ENCODE results near the gene DAAM1. TPM values are rescaled to one million over a fixed set of nuclear protein-coding genes. Genes with fewer than 3 reads are reported as not detected.

Gene DAAM1
- total RNA-seq, 1 donor from 2014 or later = 52.5 TPM

- no peak for DNase-seq (ENCODE audit: low spot score)
Measured at GRCh38 chr14:59254146-59254910, 65.9 kb downstream of the DAAM1 start.

GRCh38 chr14:59254911-59255545 lies 66.6 kb downstream of the DAAM1 start:
- no peak for DNase-seq (ENCODE audit: low spot score)

- no peak for DNase-seq (ENCODE audit: low spot score)
Measured at GRCh38 chr14:59256331-59256730, 67.9 kb downstream of the DAAM1 start.

GRCh38 chr14:59261334-59261733 lies 72.9 kb downstream of the DAAM1 start:
- DNase-seq (ENCODE audit: low spot score) = no peak

GRCh38 chr14:59262717-59263454 lies 74.4 kb downstream of the DAAM1 start:
- no peak for DNase-seq (ENCODE audit: low spot score)

GRCh38 chr14:59265808-59266207 lies 77.3 kb downstream of the DAAM1 start:
- DNase-seq (ENCODE audit: low spot score) = no peak

GRCh38 chr14:59267046-59267445 lies 78.6 kb downstream of the DAAM1 start:
- DNase-seq (ENCODE audit: low spot score) = no peak

- DNase-seq (ENCODE audit: low spot score) = no peak
Measured at GRCh38 chr14:59268011-59268410, 79.5 kb downstream of the DAAM1 start.

- DNase-seq (ENCODE audit: low spot score) = no peak
Measured at GRCh38 chr14:59268858-59269257, 80.4 kb downstream of the DAAM1 start.

GRCh38 chr14:59269466-59269865 lies 81.0 kb downstream of the DAAM1 start:
- DNase-seq (ENCODE audit: low spot score) = no peak

- DNase-seq (ENCODE audit: low spot score) = no peak
Measured at GRCh38 chr14:59271256-59271655, 82.8 kb downstream of the DAAM1 start.

- DNase-seq (ENCODE audit: low spot score) = no peak
Measured at GRCh38 chr14:59271734-59272133, 83.3 kb downstream of the DAAM1 start.

GRCh38 chr14:59272633-59273032 lies 84.2 kb downstream of the DAAM1 start:
- no peak for DNase-seq (ENCODE audit: low spot score)

GRCh38 chr14:59273737-59274136 lies 85.3 kb downstream of the DAAM1 start:
- no peak for DNase-seq (ENCODE audit: low spot score)

GRCh38 chr14:59274991-59275391 lies 86.5 kb downstream of the DAAM1 start:
- no peak for DNase-seq (ENCODE audit: low spot score)

GRCh38 chr14:59275668-59276067 lies 87.2 kb downstream of the DAAM1 start:
- DNase-seq (ENCODE audit: low spot score) = no peak

- DNase-seq (ENCODE audit: low spot score) = no peak
Measured at GRCh38 chr14:59276235-59276634, 87.8 kb downstream of the DAAM1 start.

GRCh38 chr14:59277659-59278058 lies 89.2 kb downstream of the DAAM1 start:
- no peak for DNase-seq (ENCODE audit: low spot score)

GRCh38 chr14:59278111-59278510 lies 89.6 kb downstream of the DAAM1 start:
- DNase-seq (ENCODE audit: low spot score) = no peak

GRCh38 chr14:59280961-59281360 lies 92.5 kb downstream of the DAAM1 start:
- no peak for DNase-seq (ENCODE audit: low spot score)

GRCh38 chr14:59281609-59282377 lies 93.3 kb downstream of the DAAM1 start:
- no peak for DNase-seq (ENCODE audit: low spot score)

- DNase-seq (ENCODE audit: low spot score) = no peak
Measured at GRCh38 chr14:59282378-59282765, 93.9 kb downstream of the DAAM1 start.
